ENCODE data around the gene SLIT3.

DNA sequence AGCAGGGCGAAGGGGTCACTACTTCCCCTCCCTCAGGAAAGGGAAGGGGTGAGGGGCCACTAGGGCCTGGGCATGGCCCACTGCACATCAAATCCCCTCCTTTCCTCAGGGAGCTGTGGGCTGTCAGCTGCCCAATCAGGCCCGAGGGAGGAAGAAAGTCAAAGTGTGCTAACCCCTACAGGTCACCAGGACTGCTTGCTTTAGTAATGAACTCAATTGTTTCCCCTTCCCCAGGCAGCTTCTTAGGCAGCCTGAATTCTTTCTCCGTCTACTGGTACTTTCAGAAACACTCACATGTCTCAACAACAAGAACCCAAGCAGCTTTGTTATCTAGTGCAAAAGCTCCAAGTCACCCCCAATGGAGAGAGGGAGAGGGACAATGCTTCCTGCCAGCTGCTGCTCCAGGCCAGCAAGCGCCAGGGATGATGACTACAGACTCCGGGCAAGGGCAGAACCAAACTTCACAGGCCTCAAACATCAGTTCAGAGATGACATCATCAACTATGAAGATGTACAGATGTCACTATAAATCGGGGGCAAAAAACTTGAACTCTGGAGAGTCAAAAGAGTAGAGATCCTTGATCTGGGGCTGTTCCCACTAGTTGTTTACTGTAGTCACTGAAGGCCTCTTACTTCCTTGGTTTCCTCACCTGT is 100.7 kb downstream of the SLIT3 start:
- TF ChIP-seq EP300 (IDR thresholded peaks at IDR 0.05), result no peak
- TF ChIP-seq, protein P1, sequence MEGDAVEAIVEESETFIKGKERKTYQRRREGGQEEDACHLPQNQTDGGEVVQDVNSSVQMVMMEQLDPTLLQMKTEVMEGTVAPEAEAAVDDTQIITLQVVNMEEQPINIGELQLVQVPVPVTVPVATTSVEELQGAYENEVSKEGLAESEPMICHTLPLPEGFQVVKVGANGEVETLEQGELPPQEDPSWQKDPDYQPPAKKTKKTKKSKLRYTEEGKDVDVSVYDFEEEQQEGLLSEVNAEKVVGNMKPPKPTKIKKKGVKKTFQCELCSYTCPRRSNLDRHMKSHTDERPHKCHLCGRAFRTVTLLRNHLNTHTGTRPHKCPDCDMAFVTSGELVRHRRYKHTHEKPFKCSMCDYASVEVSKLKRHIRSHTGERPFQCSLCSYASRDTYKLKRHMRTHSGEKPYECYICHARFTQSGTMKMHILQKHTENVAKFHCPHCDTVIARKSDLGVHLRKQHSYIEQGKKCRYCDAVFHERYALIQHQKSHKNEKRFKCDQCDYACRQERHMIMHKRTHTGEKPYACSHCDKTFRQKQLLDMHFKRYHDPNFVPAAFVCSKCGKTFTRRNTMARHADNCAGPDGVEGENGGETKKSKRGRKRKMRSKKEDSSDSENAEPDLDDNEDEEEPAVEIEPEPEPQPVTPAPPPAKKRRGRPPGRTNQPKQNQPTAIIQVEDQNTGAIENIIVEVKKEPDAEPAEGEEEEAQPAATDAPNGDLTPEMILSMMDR (IDR thresholded peaks at IDR 0.05), result no peak
